ENCODE results near the gene DNMT3A. TPM values are rescaled to one million over a fixed set of nuclear protein-coding genes. Genes with fewer than 3 reads are reported as not detected.

The DNMT3A gene
- total RNA-seq, 1 experiment from 2014 or later = 8.0 TPM

DNA sequence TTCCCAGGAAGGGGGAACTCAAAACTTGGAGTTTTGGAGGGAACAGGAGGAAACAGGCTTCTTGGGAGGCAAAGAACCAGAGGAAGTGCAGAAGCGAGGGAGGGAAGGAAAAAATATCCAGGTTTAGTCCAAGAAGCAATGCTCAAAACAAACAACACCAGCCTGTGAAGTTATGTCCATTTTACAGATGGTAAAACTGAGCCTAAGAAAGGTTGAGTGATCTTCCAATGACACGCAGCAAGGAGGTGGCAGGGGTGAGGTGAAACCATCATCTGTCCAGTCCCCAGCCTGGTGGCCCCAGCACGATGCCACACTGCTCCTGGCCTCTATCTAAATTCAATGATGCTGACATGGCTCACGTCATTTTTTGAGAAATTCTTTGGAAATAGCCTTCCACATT lies 10.8 kb downstream of the DNMT3A start:
- H3K4me1 Mint-ChIP-seq (ENCODE audit: insufficient read depth, unreplicated experiment) = no peaks in the 10 kb centered on the region
- intact Hi-C loops (cut with micrococcal nuclease) = no loop called here
- CTCF ChIA-PET = no interaction called here
- no peak for DNase-seq (ENCODE audit: unreplicated experiment)
- H3K36me3 Mint-ChIP-seq (ENCODE audit: insufficient read depth, unreplicated experiment) = peaks cover 7% of the 10 kb centered on the region
- H3K4me3 Mint-ChIP-seq (ENCODE audit: unreplicated experiment) = no peak overlapping the region
- BruUV-seq (replicated peaks) = no TSS peak
- TF ChIP-seq, protein P1, sequence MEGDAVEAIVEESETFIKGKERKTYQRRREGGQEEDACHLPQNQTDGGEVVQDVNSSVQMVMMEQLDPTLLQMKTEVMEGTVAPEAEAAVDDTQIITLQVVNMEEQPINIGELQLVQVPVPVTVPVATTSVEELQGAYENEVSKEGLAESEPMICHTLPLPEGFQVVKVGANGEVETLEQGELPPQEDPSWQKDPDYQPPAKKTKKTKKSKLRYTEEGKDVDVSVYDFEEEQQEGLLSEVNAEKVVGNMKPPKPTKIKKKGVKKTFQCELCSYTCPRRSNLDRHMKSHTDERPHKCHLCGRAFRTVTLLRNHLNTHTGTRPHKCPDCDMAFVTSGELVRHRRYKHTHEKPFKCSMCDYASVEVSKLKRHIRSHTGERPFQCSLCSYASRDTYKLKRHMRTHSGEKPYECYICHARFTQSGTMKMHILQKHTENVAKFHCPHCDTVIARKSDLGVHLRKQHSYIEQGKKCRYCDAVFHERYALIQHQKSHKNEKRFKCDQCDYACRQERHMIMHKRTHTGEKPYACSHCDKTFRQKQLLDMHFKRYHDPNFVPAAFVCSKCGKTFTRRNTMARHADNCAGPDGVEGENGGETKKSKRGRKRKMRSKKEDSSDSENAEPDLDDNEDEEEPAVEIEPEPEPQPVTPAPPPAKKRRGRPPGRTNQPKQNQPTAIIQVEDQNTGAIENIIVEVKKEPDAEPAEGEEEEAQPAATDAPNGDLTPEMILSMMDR (IDR thresholded peaks at IDR 0.05; ENCODE audit: unreplicated experiment) = no peak
- no peaks in the 10 kb centered on the region for H3K27me3 Mint-ChIP-seq (ENCODE audit: insufficient read depth, unreplicated experiment)
- H3K9me3 Mint-ChIP-seq (ENCODE audit: unreplicated experiment) = peaks cover 13% of the 10 kb centered on the region
- H3K27ac Mint-ChIP-seq (ENCODE audit: low read depth, unreplicated experiment) = no peak overlapping the region
- POLR2A ChIA-PET = no interaction called here

GRCh38 chr2:25330273-25330672 lies 11.5 kb downstream of the DNMT3A start:
- H3K4me1 Mint-ChIP-seq (ENCODE audit: insufficient read depth, unreplicated experiment) = no peaks in the 10 kb centered on the region
- H3K27me3 Mint-ChIP-seq (ENCODE audit: insufficient read depth, unreplicated experiment) = no peaks in the 10 kb centered on the region
- no peak overlapping the region for H3K27ac Mint-ChIP-seq (ENCODE audit: low read depth, unreplicated experiment)
- no peak overlapping the region for H3K4me3 Mint-ChIP-seq (ENCODE audit: unreplicated experiment)
- TF ChIP-seq, protein P1 (IDR thresholded peaks at IDR 0.05; ENCODE audit: unreplicated experiment) = no peak
- intact Hi-C loops (cut with micrococcal nuclease) = no loop called here
- no peak for DNase-seq (ENCODE audit: unreplicated experiment)
- CTCF ChIA-PET = interaction anchor here (0.7 kb wide), 1 partner anchor 419 kb away, joined by 3 read pairs; no protein-coding TSS in a partner anchor
- no TSS peak for BruUV-seq (replicated peaks)
- peaks cover 7% of the 10 kb centered on the region for H3K36me3 Mint-ChIP-seq (ENCODE audit: insufficient read depth, unreplicated experiment)
- H3K9me3 Mint-ChIP-seq (ENCODE audit: unreplicated experiment) = peaks cover 18% of the 10 kb centered on the region
- POLR2A ChIA-PET = no interaction called here

DNA sequence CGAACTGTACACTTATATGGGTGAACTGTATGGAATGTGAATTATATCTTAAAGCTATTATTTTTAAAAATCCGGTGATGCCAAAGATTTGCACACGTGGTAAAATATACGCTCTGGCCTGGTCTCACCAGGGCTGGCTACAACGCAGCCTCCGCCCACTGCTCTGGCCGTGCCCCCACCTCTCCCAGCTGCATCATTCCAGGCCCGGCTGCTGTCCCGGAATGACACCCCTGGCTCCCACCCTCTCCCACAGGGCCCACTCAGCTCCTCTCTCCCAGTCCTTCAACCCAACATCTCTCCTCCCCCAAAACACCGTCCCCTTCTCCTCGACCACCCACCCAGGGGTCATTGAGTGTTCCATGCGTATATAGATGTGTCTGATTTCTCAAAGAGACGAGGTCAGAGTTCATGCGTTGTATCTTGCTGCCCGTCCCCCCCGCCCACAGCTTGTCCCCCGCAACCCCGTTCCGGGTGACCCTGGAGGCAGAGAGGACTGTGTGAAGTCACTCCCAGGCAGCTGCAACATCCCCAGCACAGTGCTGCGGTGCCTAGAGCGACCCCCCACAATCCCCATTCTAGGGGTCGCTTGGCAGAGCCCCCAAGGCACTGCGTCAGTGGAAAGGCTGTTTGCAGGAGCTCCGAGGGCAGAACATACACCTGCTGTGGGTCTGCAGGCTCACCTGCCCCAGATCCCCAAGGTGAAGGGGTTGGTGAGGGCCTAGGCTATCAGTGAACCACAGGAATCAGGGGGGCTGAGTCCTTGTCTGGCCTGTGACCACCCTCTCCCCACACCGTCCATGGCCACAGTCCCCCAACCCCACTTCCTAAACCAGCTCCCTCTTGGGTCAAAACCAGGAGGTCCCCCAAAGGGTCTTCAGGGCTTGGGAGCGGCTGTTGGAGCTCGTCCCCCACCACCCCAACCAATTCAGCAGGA lies 13.3 kb downstream of the DNMT3A start:
- CTCF ChIA-PET = interaction anchor here (0.8 to 1.6 kb wide), 4 partner anchors 14 to 238 kb away, joined by 3 to 4 read pairs (median 4); partner anchors contain the start of gene DNMT3A

More for the DNA sequence above, 13.3 kb downstream of the DNMT3A start:
- POLR2A ChIA-PET = no interaction called here
- H3K9me3 Mint-ChIP-seq (ENCODE audit: unreplicated experiment) = peaks cover 18% of the 10 kb centered on the region
- peaks cover 7% of the 10 kb centered on the region for H3K36me3 Mint-ChIP-seq (ENCODE audit: insufficient read depth, unreplicated experiment)
- H3K4me1 Mint-ChIP-seq (ENCODE audit: insufficient read depth, unreplicated experiment) = no peaks in the 10 kb centered on the region
- H3K4me3 Mint-ChIP-seq (ENCODE audit: unreplicated experiment) = no peak overlapping the region
- no peak for DNase-seq (ENCODE audit: unreplicated experiment)
- intact Hi-C loops (cut with micrococcal nuclease) = no loop called here
- H3K27ac Mint-ChIP-seq (ENCODE audit: low read depth, unreplicated experiment) = no peak overlapping the region
- no peaks in the 10 kb centered on the region for H3K27me3 Mint-ChIP-seq (ENCODE audit: insufficient read depth, unreplicated experiment)
- no TSS peak for BruUV-seq (replicated peaks)
- TF ChIP-seq, protein P1 (IDR thresholded peaks at IDR 0.05; ENCODE audit: unreplicated experiment) = no peak
